HCT116 (cell line): ENCODE data around the gene CISD1. TPM values are rescaled to one million over a fixed set of nuclear protein-coding genes. Genes with fewer than 3 reads are reported as not detected.

Experiments
- ATAC-seq: fragments of 200-7000 bp; cut with Tn5 transposase; 2 replicates; pipeline ENCODE4 v1.9.1; 2020; ENCODE audit warnings: mild to moderate bottlenecking, moderate library complexity
- BruUV-seq: library from RNA; stranded (reverse); fragments of 400-500 nt; replicated peaks from 2 replicates; lab custom pipeline; 2021; lab: Mats Ljungman, UMichigan
- CTCF ChIA-PET: fragments of 300-600 bp; sonication (Branson Sonifier 250); formaldehyde crosslinking; loops from one replicate; lab custom pipeline; 2021; ENCODE audit warnings: antibody characterized with exemption; lab: Charles Lee
- POLR2A ChIA-PET: fragments of 300-600, 350-600 bp; sonication (Branson Sonifier 250); formaldehyde crosslinking; loops from one replicate; lab custom pipeline; 2021; ENCODE audit warnings: antibody characterized with exemption; lab: Charles Lee
- RAD21 ChIA-PET, 2 experiments: fragments of 300-600 bp; sonication (Branson Sonifier 250); formaldehyde crosslinking; loops; one replicate each; lab custom pipeline; 2023; ENCODE audit warnings: low total read pairs in 2 of 2; ENCODE audit not compliant: uncharacterized antibody in 2 of 2, unreplicated experiment in 2 of 2, low non-redundant PET in 1 of 2; lab: Charles Lee
- DNase-seq: peaks from one replicate; pipeline ENCODE4 v3.0.0-alpha.2; 2010; ENCODE audit warnings: low read depth, low spot score
- H2AFZ ChIP-seq: fragments of 200-600 bp; shearing (Covaris generic), sonication (generic); 2 replicates; pipeline ENCODE4 v1.6.1; 2017; ENCODE audit warnings: low read depth, mixed run types, mixed read lengths, antibody characterized with exemption, low read length; ENCODE audit not compliant: poor library complexity, severe bottlenecking
- H3K27ac ChIP-seq: 2 replicates; pipeline ENCODE4 v1.5.1; 2012; ENCODE audit warnings: low read depth, low read length
- H3K27me3 ChIP-seq: fragments of 200-600 bp; sonication (generic); 2 replicates; pipeline ENCODE4 v1.6.1; 2016; ENCODE audit warnings: mixed run types, low read length, mixed read lengths; ENCODE audit not compliant: insufficient read depth
- H3K36me3 ChIP-seq, 2 experiments: fragments of 200-500 bp in 1 of 2; fragments of 200-600 bp in 1 of 2; sonication (Bioruptor generic) in 1 of 2; sonication (generic) in 1 of 2; 2 replicates each; pipeline versions ENCODE4 v1.5.1 to v1.6.1; 2014 to 2016; ENCODE audit warnings: low read length in 2 of 2, inconsistent platforms in 1 of 2, mixed read lengths in 1 of 2, mixed run types in 1 of 2; ENCODE audit not compliant: insufficient read depth in 2 of 2, control insufficient read depth in 1 of 2
- H3K4me1 ChIP-seq, 2 experiments: fragments of 200-600 bp in 1 of 2; sonication (generic) in 1 of 2; 2 replicates each; pipeline versions ENCODE4 v1.5.1 to v1.6.1; 2012 to 2017; ENCODE audit warnings: low read length in 2 of 2, inconsistent platforms in 1 of 2, mild to moderate bottlenecking in 1 of 2, mixed read lengths in 1 of 2, mixed run types in 1 of 2, moderate library complexity in 1 of 2; ENCODE audit not compliant: insufficient read depth in 2 of 2, control insufficient read depth in 1 of 2
- H3K4me2 ChIP-seq: fragments of 200-600 bp; sonication (generic); 2 replicates; pipeline ENCODE4 v1.6.1; 2017; ENCODE audit warnings: mixed run types, low read length, mixed read lengths
- H3K4me3 ChIP-seq, 2 experiments: fragments of 200-600 bp in 1 of 2; sonication (generic) in 1 of 2; replicated peaks in 1 of 2; 2 replicates each; pipeline ENCODE4 v1.5.1; 2011 to 2016; ENCODE audit warnings: low read length in 2 of 2, control low read depth in 1 of 2, low read depth in 1 of 2, mild to moderate bottlenecking in 1 of 2, mixed read lengths in 1 of 2, mixed run types in 1 of 2
- H3K79me2 ChIP-seq: fragments of 200-600 bp; sonication (generic); 2 replicates; pipeline ENCODE4 v1.6.1; 2017; ENCODE audit warnings: mild to moderate bottlenecking, mixed run types, low read length, moderate library complexity, mixed read lengths; ENCODE audit not compliant: insufficient read depth
- H3K9ac ChIP-seq: fragments of 200-600 bp; sonication (generic); 2 replicates; pipeline ENCODE4 v1.6.1; 2016; ENCODE audit warnings: low read length, mixed read lengths
- H3K9me2 ChIP-seq: fragments of 200-600 bp; sonication (generic), shearing (Covaris generic); 2 replicates; pipeline ENCODE4 v1.6.1; 2017; ENCODE audit warnings: mixed run types, mild to moderate bottlenecking, moderate library complexity; ENCODE audit not compliant: insufficient read depth
- H3K9me3 ChIP-seq, 2 experiments: fragments of 200-500 bp in 1 of 2; fragments of 200-600 bp in 1 of 2; sonication (Bioruptor generic) in 1 of 2; sonication (generic) in 1 of 2; 2 replicates each; pipeline ENCODE4 v1.6.1; 2014 to 2017; ENCODE audit warnings: low read length in 2 of 2, mixed read lengths in 2 of 2, inconsistent platforms in 1 of 2, low read depth in 1 of 2, mild to moderate bottlenecking in 1 of 2, mixed run types in 1 of 2, moderate library complexity in 1 of 2; ENCODE audit not compliant: control insufficient read depth in 1 of 2, insufficient read depth in 1 of 2
- H4K20me1 ChIP-seq: fragments of 200-600 bp; sonication (generic), shearing (Covaris generic); 2 replicates; pipeline ENCODE4 v1.6.1; 2017; ENCODE audit warnings: mixed run types, mild to moderate bottlenecking, moderate library complexity; ENCODE audit not compliant: insufficient read depth
- CBX3 ChIP-seq: IDR thresholded peaks from 2 replicates; pipeline ENCODE4 v1.6.1; 2012; ENCODE audit warnings: low read depth
- CEBPB ChIP-seq: IDR thresholded peaks from 2 replicates; pipeline ENCODE4 v1.6.1; 2012; ENCODE audit warnings: low read depth
- EZH2 ChIP-seq: fragments of 200-600 bp; sonication (generic); IDR thresholded peaks from 2 replicates; pipeline ENCODE4 v1.6.1; 2017; ENCODE audit warnings: antibody characterized with exemption, mixed run types
- JUND ChIP-seq: IDR thresholded peaks from 2 replicates; pipeline ENCODE4 v1.6.1; 2012
- POLR2A ChIP-seq: IDR thresholded peaks from 2 replicates; pipeline ENCODE4 v1.7.0; 2011; ENCODE audit warnings: borderline replicate concordance; ENCODE audit not compliant: insufficient read depth, insufficient read length; ENCODE audit errors: extremely low read depth
- RAD21 ChIP-seq: IDR thresholded peaks from 2 replicates; pipeline ENCODE4 v1.6.1; 2012; ENCODE audit warnings: low read depth, mild to moderate bottlenecking
- REST ChIP-seq: IDR thresholded peaks from 2 replicates; pipeline ENCODE4 v1.6.1; 2012; ENCODE audit warnings: low read depth
- TCF7L2 ChIP-seq: IDR thresholded peaks from 2 replicates; pipeline ENCODE4 v1.7.0; 2011; ENCODE audit warnings: borderline replicate concordance, inconsistent platforms; ENCODE audit not compliant: insufficient read depth, insufficient read length; ENCODE audit errors: extremely low read depth
- ZFX ChIP-seq: fragments of 450-650 bp; IDR thresholded peaks from 2 replicates; pipeline ENCODE4 v1.6.1; 2017
- ZNF274 ChIP-seq: fragments of 200-500 bp; sonication (Bioruptor generic); IDR thresholded peaks from 2 replicates; pipeline ENCODE4 v1.6.1; 2014; ENCODE audit warnings: mild to moderate bottlenecking, low read depth, low read length, inconsistent platforms
- intact Hi-C: fragments of 100-400 bp; cut with micrococcal nuclease; formaldehyde crosslinking; loops from 2 replicates; pipeline ENCODE4 v1.10.0; 2022
- total RNA-seq: library from RNA; stranded (reverse); gene quantifications from one replicate; pipeline ENCODE4 v1.2.1, GENCODE V29; 2021; ENCODE audit not compliant: unreplicated experiment

The CISD1 gene
- total RNA-seq, 1 experiment from 2014 or later, result 47.3 TPM

- RAD21 ChIA-PET, result no interaction called here
- TF ChIP-seq REST (no peak), CBX3 (no peak), ZFX (no peak), TCF7L2 (no peak), CEBPB (no peak), ZNF274 (no peak), POLR2A (no peak), JUND (no peak), EZH2 (no peak), RAD21 (no peak)
- Histone ChIP-seq H3K4me3 (no peak overlapping the region), H3K4me2 (no peak overlapping the region), H3K36me3 (no peaks in the 10 kb centered on the region), H2AFZ (no peak overlapping the region), H4K20me1 (peaks cover 3% of the 10 kb centered on the region; the same call in 1 of the 2 replicates), H3K9me3 (no peaks in the 10 kb centered on the region), H3K9ac (no peak overlapping the region), H3K27me3 (no peaks in the 10 kb centered on the region), H3K27ac (no peak overlapping the region), H3K9me2 (no peaks in the 10 kb centered on the region), H3K4me1 (no peaks in the 10 kb centered on the region), H3K79me2 (peaks cover 18% of the 10 kb centered on the region)
- no peak for DNase-seq
- intact Hi-C loops, result no loop called here
- POLR2A ChIA-PET, result no interaction called here
- no TSS peak for BruUV-seq
- CTCF ChIA-PET, result no interaction called here
- ATAC-seq, result no peak
These were observed 8.6 kb upstream of the CISD1 start for GRCh38 chr10:58260334-58260733.
